ENCODE measurements around the gene ACHE. TPM values are rescaled to one million over a fixed set of nuclear protein-coding genes. Genes with fewer than 3 reads are reported as not detected.
"Not testable (repeated sequence)": the region's sequence is repeated elsewhere in the genome, so short reads cannot be mapped to it uniquely, and the experiment has no call there.

Gene ACHE
- total RNA-seq, 2 donors from 2014 or later: 5.3 to 11.7 TPM

GRCh38 chr7:100914208-100914878 lies 18.7 kb upstream of the ACHE start:
- H3K9me3 ChIP-seq: no peaks in the 10 kb centered on the region
- TF ChIP-seq CTCF (IDR thresholded peaks at IDR 0.05): no peak
- no peaks in the 10 kb centered on the region for H3K36me3 ChIP-seq
- no peaks in the 10 kb centered on the region for H3K27me3 ChIP-seq
- no peak for DNase-seq
- H3K27ac ChIP-seq: no peak overlapping the region
- no peak overlapping the region for H3K4me3 ChIP-seq
- intact Hi-C loops (cut with DNase I): no loop called here
- no peak overlapping the region for H3K9ac ChIP-seq (ENCODE audit: low read depth in 2 of 2, low read length in 2 of 2)
- H3K4me1 ChIP-seq: no peaks in the 10 kb centered on the region

- Histone ChIP-seq H3K4me1 (no peaks in the 10 kb centered on the region), H3K27ac (peak overlapping the region; percentile 32), H3K9ac (ENCODE audit: low read depth in 2 of 2, low read length in 2 of 2) (no peak overlapping the region), H3K36me3 (no peaks in the 10 kb centered on the region), H3K4me3 (no peak overlapping the region), H3K9me3 (no peaks in the 10 kb centered on the region), H3K27me3 (no peaks in the 10 kb centered on the region)
- no peak for DNase-seq
- intact Hi-C loops (cut with DNase I): no loop called here
- TF ChIP-seq CTCF (IDR thresholded peaks at IDR 0.05): no peak
Measured at GRCh38 chr7:100911484-100911883, 15.8 kb upstream of the ACHE start.

- H3K27me3 ChIP-seq; H3K4me3 ChIP-seq; H3K36me3 ChIP-seq; intact Hi-C loops (cut with DNase I); H3K9ac ChIP-seq (ENCODE audit: low read depth in 2 of 2, low read length in 2 of 2); H3K4me1 ChIP-seq; H3K9me3 ChIP-seq: not testable (repeated sequence)
- peak; percentile 49 for DNase-seq
- H3K27ac ChIP-seq: peak overlapping the region; percentile 32
Measured at GRCh38 chr7:100910443-100910842, 14.8 kb upstream of the ACHE start.

- no peak overlapping the region for H3K9ac ChIP-seq (ENCODE audit: low read depth in 2 of 2, low read length in 2 of 2)
- no peak for TF ChIP-seq CTCF (IDR thresholded peaks at IDR 0.05)
- H3K27me3 ChIP-seq: no peaks in the 10 kb centered on the region
- no peaks in the 10 kb centered on the region for H3K9me3 ChIP-seq
- intact Hi-C loops (cut with DNase I): no loop called here
- H3K36me3 ChIP-seq: no peaks in the 10 kb centered on the region
- DNase-seq: no peak
- H3K4me1 ChIP-seq: no peaks in the 10 kb centered on the region
- no peak overlapping the region for H3K4me3 ChIP-seq
- no peak overlapping the region for H3K27ac ChIP-seq
Measured at GRCh38 chr7:100908512-100908911, 12.8 kb upstream of the ACHE start.

GRCh38 chr7:100902638-100903037 lies 7.0 kb upstream of the ACHE start:
- H3K9ac ChIP-seq (ENCODE audit: low read depth in 2 of 2, low read length in 2 of 2): peak overlapping the region in 1 of 2 donors; percentile 1
- peak overlapping the region; percentile 70 for H3K27ac ChIP-seq
- H3K9me3 ChIP-seq: no peaks in the 10 kb centered on the region
- no peaks in the 10 kb centered on the region for H3K27me3 ChIP-seq
- H3K4me3 ChIP-seq: no peak overlapping the region
- DNase-seq: no peak
- no peak for TF ChIP-seq CTCF (IDR thresholded peaks at IDR 0.05)
- no peaks in the 10 kb centered on the region for H3K4me1 ChIP-seq
- no peaks in the 10 kb centered on the region for H3K36me3 ChIP-seq
- intact Hi-C loops (cut with DNase I): loop anchor here (5.0 kb wide), 1 partner anchor 65 kb away; the partner anchor contains the start of gene MUC12

DNA sequence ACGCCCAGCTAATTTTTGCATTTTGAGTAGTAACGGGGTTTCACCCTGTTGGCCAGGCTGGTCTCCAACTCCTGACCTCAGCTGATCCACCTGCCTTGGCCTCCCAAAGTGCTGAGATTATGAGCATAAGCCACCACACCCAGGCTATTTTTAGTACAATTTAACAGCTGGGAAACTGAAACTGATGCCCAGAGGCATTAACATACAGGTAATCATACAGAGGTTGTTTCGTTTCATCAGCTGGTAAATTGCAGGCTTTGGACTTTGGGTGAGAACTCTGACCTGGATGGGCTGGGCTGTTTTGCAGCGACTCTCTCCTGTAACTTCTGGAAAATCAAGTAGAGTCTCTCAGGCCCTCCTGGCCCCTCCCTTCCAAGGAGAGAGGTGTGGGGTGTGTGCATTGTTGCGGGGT lies 6.2 kb upstream of the ACHE start:
- intact Hi-C loops (cut with DNase I): loop anchor here (5.0 kb wide), 1 partner anchor 65 kb away; the partner anchor contains the start of gene MUC12
- Histone ChIP-seq H3K27me3 (no peaks in the 10 kb centered on the region), H3K4me3 (no peak overlapping the region), H3K9me3 (no peaks in the 10 kb centered on the region), H3K36me3 (no peaks in the 10 kb centered on the region), H3K9ac (ENCODE audit: low read depth in 2 of 2, low read length in 2 of 2) (peak overlapping the region in 1 of 2 donors; percentile 1), H3K27ac (peak overlapping the region; percentile 70), H3K4me1 (no peaks in the 10 kb centered on the region)
- no peak for TF ChIP-seq CTCF (IDR thresholded peaks at IDR 0.05)
- DNase-seq: peak; percentile 77

All from colonic mucosa (tissue), 4 donors.